HFFc6 (cell line): ENCODE results near the gene ZMYND11. TPM values are rescaled to one million over a fixed set of nuclear protein-coding genes. Genes with fewer than 3 reads are reported as not detected.

ENCODE experiments used
- DNase-seq: peaks from one replicate; pipeline ENCODE4 v3.0.0-alpha.2; 2018
- H3K27ac Mint-ChIP-seq: 2 replicates; pipeline ENCODE4 v1.8.0; 2020; ENCODE audit warnings: mild to moderate bottlenecking, mixed read lengths
- H3K27me3 Mint-ChIP-seq: 2 replicates; pipeline ENCODE4 v1.8.0; 2021; ENCODE audit warnings: mild to moderate bottlenecking, moderate library complexity, mixed read lengths; ENCODE audit not compliant: insufficient read depth
- H3K36me3 Mint-ChIP-seq: 2 replicates; pipeline ENCODE4 v1.8.0; 2021; ENCODE audit warnings: low read depth, mixed read lengths
- H3K4me1 Mint-ChIP-seq: 2 replicates; pipeline ENCODE4 v1.8.0; 2020; ENCODE audit warnings: low read depth, mixed read lengths
- H3K4me3 Mint-ChIP-seq: 2 replicates; pipeline ENCODE4 v1.8.0; 2020; ENCODE audit warnings: mild to moderate bottlenecking, moderate library complexity, mixed read lengths
- H3K9me3 Mint-ChIP-seq: 2 replicates; pipeline ENCODE4 v1.8.0; 2020; ENCODE audit warnings: mild to moderate bottlenecking, mixed read lengths
- CTCF ChIP-seq: fragments of 200-600 bp; sonication (generic); IDR thresholded peaks from 2 replicates; pipeline ENCODE4 v1.5.0; 2021; ENCODE audit warnings: antibody characterized with exemption, mild to moderate bottlenecking
- total RNA-seq, 6 experiments: library from RNA; stranded (reverse); fragmentation: NEBNext Ultra II Directional; extraction: Animal tissue kit (Norgen Biotek cat#: 25700); gene quantifications; 2 replicates in 1 of 6; 3 replicates in 5 of 6; pipeline ENCODE4 v1.2.3, GENCODE V29; 2021

ZMYND11 gene
- total RNA-seq, 6 experiments from 2014 or later: 56.7 to 75.2 (median 65.9) TPM

- Mint-ChIP-seq H3K9me3 (no peaks in the 10 kb centered on the region), H3K27me3 (no peaks in the 10 kb centered on the region), H3K4me3 (no peak overlapping the region), H3K36me3 (no peaks in the 10 kb centered on the region; the same call in 1 of the 2 replicates), H3K27ac (no peak overlapping the region), H3K4me1 (peaks cover 18% of the 10 kb centered on the region)
- DNase-seq: no peak
- TF ChIP-seq CTCF: no peak
These were observed 41.4 kb downstream of the ZMYND11 start for GRCh38 chr10:176677-177076.

- peak; percentile 31 for DNase-seq
- peak; percentile 78 for TF ChIP-seq CTCF
- Mint-ChIP-seq H3K36me3 (peaks cover 10% of the 10 kb centered on the region), H3K9me3 (no peaks in the 10 kb centered on the region), H3K4me1 (peaks cover 33% of the 10 kb centered on the region), H3K4me3 (no peak overlapping the region), H3K27ac (no peak overlapping the region), H3K27me3 (no peaks in the 10 kb centered on the region)
These were observed 43.0 kb downstream of the ZMYND11 start for GRCh38 chr10:178208-178607.

- DNase-seq: no peak
- TF ChIP-seq CTCF: no peak
- peaks cover 15% of the 10 kb centered on the region for H3K36me3 Mint-ChIP-seq
- peaks cover 36% of the 10 kb centered on the region for H3K4me1 Mint-ChIP-seq
- H3K9me3 Mint-ChIP-seq: no peaks in the 10 kb centered on the region
- H3K4me3 Mint-ChIP-seq: no peak overlapping the region
- H3K27me3 Mint-ChIP-seq: no peaks in the 10 kb centered on the region
- peak overlapping the region; percentile 42 for H3K27ac Mint-ChIP-seq
These were observed 43.5 kb downstream of the ZMYND11 start for GRCh38 chr10:178723-179122.

GRCh38 chr10:182441-183201 is 47.4 kb downstream of the ZMYND11 start:
- H3K4me1 Mint-ChIP-seq: peaks cover 45% of the 10 kb centered on the region
- peak; percentile 9 for DNase-seq
- H3K27me3 Mint-ChIP-seq: no peaks in the 10 kb centered on the region; the same call in 1 of the 2 replicates
- peaks cover 30% of the 10 kb centered on the region for H3K36me3 Mint-ChIP-seq
- no peak for TF ChIP-seq CTCF
- H3K27ac Mint-ChIP-seq: peak overlapping the region; percentile 48; the same call in 1 of the 2 replicates
- H3K4me3 Mint-ChIP-seq: no peak overlapping the region
- H3K9me3 Mint-ChIP-seq: peaks cover 9% of the 10 kb centered on the region

GRCh38 chr10:184174-184573 is 48.9 kb downstream of the ZMYND11 start:
- no peak overlapping the region for H3K4me3 Mint-ChIP-seq
- no peak for TF ChIP-seq CTCF
- H3K27ac Mint-ChIP-seq: peak overlapping the region; percentile 76
- DNase-seq: no peak
- no peaks in the 10 kb centered on the region; the same call in 1 of the 2 replicates for H3K27me3 Mint-ChIP-seq
- peaks cover 53% of the 10 kb centered on the region for H3K4me1 Mint-ChIP-seq
- H3K36me3 Mint-ChIP-seq: peaks cover 30% of the 10 kb centered on the region
- peaks cover 9% of the 10 kb centered on the region for H3K9me3 Mint-ChIP-seq
